ENCODE measurements around the gene IL11RA. TPM values are rescaled to one million over a fixed set of nuclear protein-coding genes. Genes with fewer than 3 reads are reported as not detected.

IL11RA gene
- total RNA-seq, 1 donor from 2014 or later: 50.3 TPM

DNA sequence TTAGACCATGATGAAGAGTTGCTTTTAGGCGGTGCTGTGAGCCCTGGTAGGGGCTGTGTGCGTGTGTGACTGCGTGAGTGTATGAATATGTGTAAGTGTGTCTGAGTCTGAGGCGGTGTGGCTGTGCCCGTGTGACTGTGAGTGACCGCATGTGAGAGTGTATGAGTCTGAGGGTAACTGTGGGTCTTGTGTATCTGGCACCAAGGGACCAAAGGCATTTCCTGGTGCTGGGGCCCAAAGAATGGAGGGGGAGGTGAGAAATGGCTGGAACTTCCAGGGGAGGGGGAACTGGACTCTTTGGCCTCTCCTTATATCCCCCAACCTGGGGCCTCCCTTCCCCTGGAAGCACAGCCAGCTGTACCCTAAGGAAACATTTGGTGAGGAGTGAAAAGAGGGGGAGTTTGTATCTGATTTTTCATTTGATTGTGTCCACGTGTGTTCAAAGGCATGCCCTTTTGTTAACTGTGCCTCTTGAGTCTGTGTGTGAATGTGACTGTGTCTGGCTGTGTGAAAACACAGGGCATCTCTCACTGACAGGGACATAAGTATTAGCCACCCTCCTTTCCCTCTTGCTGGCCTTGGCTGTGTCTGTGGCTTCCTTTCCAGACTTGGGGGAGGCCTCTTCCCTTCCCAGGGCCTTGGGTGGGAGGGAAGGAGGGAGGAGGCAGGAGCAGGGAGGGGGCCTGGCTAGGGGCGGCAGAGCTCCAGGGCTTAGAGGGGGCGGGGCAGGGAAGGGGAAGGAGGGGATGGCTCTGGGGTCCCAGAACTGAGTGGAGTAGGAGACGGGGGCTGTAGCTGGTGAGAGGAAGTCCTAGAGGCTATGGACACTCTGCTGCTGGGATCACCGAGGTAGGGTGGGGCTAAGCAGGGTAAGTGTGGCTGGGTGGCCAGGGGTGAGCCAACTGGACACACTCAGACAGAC, 1.4 kb downstream of the IL11RA start:
- Histone ChIP-seq H3K4me1 (peaks cover 22 to 52% of the 10 kb centered on the region in 2 donors), H3K27ac (peak overlapping the region; percentile 89 to 96), H3K36me3 (peaks cover 14 to 24% of the 10 kb centered on the region in 2 donors), H3K4me3 (peak overlapping the region; percentile 8 to 65), H3K27me3 (no peaks in the 10 kb centered on the region), H3K9me3 (no peaks in the 10 kb centered on the region)
- DNase-seq (ENCODE audit: low spot score in 2 of 2): peak in 1 of 2 donors; percentile 36
- intact Hi-C loops (cut with DNase I): loop anchor here (1.0 to 10.0 kb wide), 3 partner anchors 12 to 421 kb away; partner anchors contain the start of genes FANCG and VCP
- TF ChIP-seq, protein P1, sequence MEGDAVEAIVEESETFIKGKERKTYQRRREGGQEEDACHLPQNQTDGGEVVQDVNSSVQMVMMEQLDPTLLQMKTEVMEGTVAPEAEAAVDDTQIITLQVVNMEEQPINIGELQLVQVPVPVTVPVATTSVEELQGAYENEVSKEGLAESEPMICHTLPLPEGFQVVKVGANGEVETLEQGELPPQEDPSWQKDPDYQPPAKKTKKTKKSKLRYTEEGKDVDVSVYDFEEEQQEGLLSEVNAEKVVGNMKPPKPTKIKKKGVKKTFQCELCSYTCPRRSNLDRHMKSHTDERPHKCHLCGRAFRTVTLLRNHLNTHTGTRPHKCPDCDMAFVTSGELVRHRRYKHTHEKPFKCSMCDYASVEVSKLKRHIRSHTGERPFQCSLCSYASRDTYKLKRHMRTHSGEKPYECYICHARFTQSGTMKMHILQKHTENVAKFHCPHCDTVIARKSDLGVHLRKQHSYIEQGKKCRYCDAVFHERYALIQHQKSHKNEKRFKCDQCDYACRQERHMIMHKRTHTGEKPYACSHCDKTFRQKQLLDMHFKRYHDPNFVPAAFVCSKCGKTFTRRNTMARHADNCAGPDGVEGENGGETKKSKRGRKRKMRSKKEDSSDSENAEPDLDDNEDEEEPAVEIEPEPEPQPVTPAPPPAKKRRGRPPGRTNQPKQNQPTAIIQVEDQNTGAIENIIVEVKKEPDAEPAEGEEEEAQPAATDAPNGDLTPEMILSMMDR (IDR thresholded peaks at IDR 0.05): no peak

DNA sequence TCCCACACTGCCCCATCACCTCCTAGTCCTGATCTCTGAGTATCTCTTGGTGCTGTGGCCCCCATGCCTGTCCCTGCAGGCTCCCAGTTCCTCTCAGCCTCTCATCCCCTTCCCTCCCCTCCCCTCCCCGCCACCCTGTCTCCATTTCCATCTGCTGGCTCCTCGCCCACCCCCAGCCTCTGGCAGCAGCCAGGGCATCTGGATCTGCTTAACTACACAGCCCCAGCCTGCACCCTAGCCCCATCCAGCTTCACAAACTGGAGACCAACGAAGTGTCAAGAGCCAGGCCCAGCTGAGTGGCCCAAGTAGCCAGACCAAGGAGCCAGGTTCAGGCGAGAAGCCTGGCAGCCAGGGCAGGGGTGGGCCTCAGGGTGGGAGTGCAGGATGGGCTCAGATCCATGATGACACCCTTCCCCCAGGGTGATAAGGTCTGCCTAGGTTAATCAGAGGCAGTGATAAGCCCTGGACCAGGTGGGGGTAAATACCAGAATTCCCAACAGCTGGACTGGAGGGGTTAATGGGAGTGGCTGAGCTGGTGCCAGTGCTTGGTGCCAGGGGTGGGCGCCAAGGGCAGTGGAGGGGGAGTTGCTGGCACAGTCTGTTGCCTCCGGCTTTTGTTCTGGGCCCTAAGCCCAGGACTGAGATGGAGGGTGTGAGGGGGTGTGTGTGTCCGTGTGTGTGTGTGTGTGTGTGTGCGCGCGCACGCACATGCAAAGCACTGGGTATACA, 2.5 kb downstream of the IL11RA start:
- intact Hi-C loops (cut with DNase I): loop anchor here (5.0 to 10.0 kb wide), 2 partner anchors 338 to 420 kb away; partner anchors contain the start of genes FANCG and VCP
- TF ChIP-seq, protein P1 (IDR thresholded peaks at IDR 0.05): no peak
- Histone ChIP-seq H3K27ac (peak overlapping the region; percentile 89 to 96), H3K27me3 (no peaks in the 10 kb centered on the region), H3K4me1 (peaks cover 22 to 49% of the 10 kb centered on the region in 2 donors), H3K4me3 (peak overlapping the region in 1 of 2 donors; percentile 65), H3K9me3 (no peaks in the 10 kb centered on the region), H3K36me3 (peaks cover 11 to 14% of the 10 kb centered on the region in 2 donors)
- DNase-seq (ENCODE audit: low spot score in 2 of 2): peak in 1 of 2 donors; percentile 89

DNA sequence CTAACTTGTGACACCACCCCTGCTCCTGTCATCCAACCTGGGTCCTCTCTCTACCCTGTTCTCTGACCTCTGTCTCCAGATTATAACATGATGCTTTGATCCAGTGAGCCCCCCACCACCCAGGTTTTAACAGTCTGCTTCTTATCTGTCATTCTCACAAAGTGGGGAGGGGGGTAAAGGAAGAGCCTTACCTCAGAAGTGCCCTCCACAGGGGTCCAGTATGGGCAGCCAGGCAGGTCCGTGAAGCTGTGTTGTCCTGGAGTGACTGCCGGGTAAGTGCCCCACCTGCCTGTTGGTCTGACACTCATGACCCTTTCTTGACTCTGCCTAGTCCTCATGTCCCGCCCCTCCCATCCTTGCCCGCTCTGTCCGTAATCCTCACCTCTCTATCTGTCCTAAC, 3.4 kb downstream of the IL11RA start:
- no peak overlapping the region for H3K4me3 ChIP-seq
- intact Hi-C loops (cut with DNase I): loop anchor here (10.0 kb wide), 1 partner anchor 419 kb away; the partner anchor contains the start of genes FANCG and VCP

GRCh38 chr9:34656992-34657391, 5.0 kb downstream of the IL11RA start:
- no peak overlapping the region for H3K27ac ChIP-seq
- H3K4me3 ChIP-seq: no peak overlapping the region
- H3K9me3 ChIP-seq: no peaks in the 10 kb centered on the region
- H3K4me1 ChIP-seq: peaks cover 22 to 38% of the 10 kb centered on the region in 2 donors
- TF ChIP-seq, protein P1 (IDR thresholded peaks at IDR 0.05): no peak
- no peak for DNase-seq (ENCODE audit: low spot score in 2 of 2)
- peaks cover 27 to 30% of the 10 kb centered on the region in 2 donors for H3K36me3 ChIP-seq
- H3K27me3 ChIP-seq: no peaks in the 10 kb centered on the region
- intact Hi-C loops (cut with DNase I): loop anchor here (10.0 kb wide), 1 partner anchor 418 kb away; the partner anchor contains the start of genes FANCG and VCP

More for the DNA sequence above, 3.4 kb downstream of the IL11RA start:
- Histone ChIP-seq H3K4me1 (peaks cover 22 to 49% of the 10 kb centered on the region in 2 donors), H3K27me3 (no peaks in the 10 kb centered on the region), H3K36me3 (peaks cover 15 to 17% of the 10 kb centered on the region in 2 donors), H3K9me3 (no peaks in the 10 kb centered on the region), H3K27ac (peak overlapping the region; percentile 89 to 96)
- TF ChIP-seq, protein P1 (IDR thresholded peaks at IDR 0.05): no peak
- DNase-seq (ENCODE audit: low spot score in 2 of 2): no peak

- Histone ChIP-seq H3K36me3 (peaks cover 28 to 38% of the 10 kb centered on the region in 2 donors), H3K9me3 (no peaks in the 10 kb centered on the region), H3K4me3 (no peak overlapping the region), H3K27me3 (no peaks in the 10 kb centered on the region), H3K4me1 (peaks cover 11 to 25% of the 10 kb centered on the region in 2 donors), H3K27ac (no peak overlapping the region)
- TF ChIP-seq, protein P1 (IDR thresholded peaks at IDR 0.05): no peak
- intact Hi-C loops (cut with DNase I): loop anchor here (10.0 kb wide), 1 partner anchor 416 kb away; the partner anchor contains the start of genes FANCG and VCP
- DNase-seq (ENCODE audit: low spot score in 2 of 2): no peak
Measured at GRCh38 chr9:34658461-34658860, 6.5 kb downstream of the IL11RA start.

All from ascending aorta (tissue), 2 donors.